ENCODE measurements around the gene TAAR8. TPM values are rescaled to one million over a fixed set of nuclear protein-coding genes. Genes with fewer than 3 reads are reported as not detected.

TAAR8 gene
- total and polyA plus RNA-seq, 2 of the 13 experiments (the other 11 are each of a cell fraction or from before 2014, with no cell fraction given) = 0.07 TPM; not detected in 1

DNA sequence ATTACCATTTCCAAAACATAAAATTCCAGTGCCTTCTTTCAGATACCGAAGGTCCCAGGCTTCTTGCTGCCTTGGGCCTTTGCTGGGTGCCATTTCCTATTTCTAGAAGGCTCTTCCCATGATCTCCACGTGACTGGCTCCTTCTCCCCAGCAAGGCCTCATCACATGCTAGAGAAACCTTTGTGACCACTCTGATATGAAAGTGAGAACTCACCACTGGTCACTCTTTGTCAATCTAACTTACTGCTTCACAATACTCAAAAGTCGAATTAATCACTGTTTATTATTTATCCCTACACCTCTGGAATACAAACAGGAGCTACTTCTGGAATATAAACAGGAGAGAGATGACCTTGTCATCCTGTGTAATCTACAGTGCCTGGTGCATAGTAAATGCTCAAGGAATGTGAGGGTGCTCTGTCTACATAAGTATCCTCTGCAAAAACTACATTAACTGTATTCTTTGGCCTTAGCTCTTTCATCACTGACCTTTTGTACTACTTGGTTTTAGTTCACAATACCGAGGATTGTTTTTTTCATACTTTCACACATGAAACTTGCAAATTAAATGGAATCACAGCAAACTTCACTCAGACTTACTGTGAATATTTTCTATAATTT, 41.2 kb upstream of the TAAR8 start (continued):
- TF ChIP-seq, protein P1, sequence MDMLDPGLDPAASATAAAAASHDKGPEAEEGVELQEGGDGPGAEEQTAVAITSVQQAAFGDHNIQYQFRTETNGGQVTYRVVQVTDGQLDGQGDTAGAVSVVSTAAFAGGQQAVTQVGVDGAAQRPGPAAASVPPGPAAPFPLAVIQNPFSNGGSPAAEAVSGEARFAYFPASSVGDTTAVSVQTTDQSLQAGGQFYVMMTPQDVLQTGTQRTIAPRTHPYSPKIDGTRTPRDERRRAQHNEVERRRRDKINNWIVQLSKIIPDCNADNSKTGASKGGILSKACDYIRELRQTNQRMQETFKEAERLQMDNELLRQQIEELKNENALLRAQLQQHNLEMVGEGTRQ (IDR thresholded peaks at IDR 0.05; ENCODE audit: low read depth, low read length) = peak; percentile 19; the same call in 1 of the 2 replicates
- TF ChIP-seq, protein P1 (CRISPR knock-in tag; IDR thresholded peaks at IDR 0.05; ENCODE audit: borderline replicate concordance) = peak; percentile 60; the same call in 1 of the 2 replicates
- TF ChIP-seq ZNF652 (CRISPR knock-in tag; IDR thresholded peaks at IDR 0.05; ENCODE audit: borderline replicate concordance, low read depth) (no peak), RFXAP (CRISPR knock-in tag; IDR thresholded peaks at IDR 0.05; ENCODE audit: borderline replicate concordance) (no peak), PHF21A (CRISPR knock-in tag; IDR thresholded peaks at IDR 0.05) (no peak), ZNF205 (CRISPR knock-in tag; IDR thresholded peaks at IDR 0.05) (peak; percentile 82; the same call in 1 of the 2 replicates), CENPX (CRISPR knock-in tag; IDR thresholded peaks at IDR 0.05) (no peak), SPEN (CRISPR knock-in tag; IDR thresholded peaks at IDR 0.05; ENCODE audit: low read depth) (no peak)
- TF ChIP-seq, protein P2, sequence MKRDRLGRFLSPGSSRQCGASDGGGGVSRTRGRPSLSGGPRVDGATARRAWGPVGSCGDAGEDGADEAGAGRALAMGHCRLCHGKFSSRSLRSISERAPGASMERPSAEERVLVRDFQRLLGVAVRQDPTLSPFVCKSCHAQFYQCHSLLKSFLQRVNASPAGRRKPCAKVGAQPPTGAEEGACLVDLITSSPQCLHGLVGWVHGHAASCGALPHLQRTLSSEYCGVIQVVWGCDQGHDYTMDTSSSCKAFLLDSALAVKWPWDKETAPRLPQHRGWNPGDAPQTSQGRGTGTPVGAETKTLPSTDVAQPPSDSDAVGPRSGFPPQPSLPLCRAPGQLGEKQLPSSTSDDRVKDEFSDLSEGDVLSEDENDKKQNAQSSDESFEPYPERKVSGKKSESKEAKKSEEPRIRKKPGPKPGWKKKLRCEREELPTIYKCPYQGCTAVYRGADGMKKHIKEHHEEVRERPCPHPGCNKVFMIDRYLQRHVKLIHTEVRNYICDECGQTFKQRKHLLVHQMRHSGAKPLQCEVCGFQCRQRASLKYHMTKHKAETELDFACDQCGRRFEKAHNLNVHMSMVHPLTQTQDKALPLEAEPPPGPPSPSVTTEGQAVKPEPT (CRISPR knock-in tag; IDR thresholded peaks at IDR 0.05; ENCODE audit: low read depth) = no peak
- TF ChIP-seq, protein P3, sequence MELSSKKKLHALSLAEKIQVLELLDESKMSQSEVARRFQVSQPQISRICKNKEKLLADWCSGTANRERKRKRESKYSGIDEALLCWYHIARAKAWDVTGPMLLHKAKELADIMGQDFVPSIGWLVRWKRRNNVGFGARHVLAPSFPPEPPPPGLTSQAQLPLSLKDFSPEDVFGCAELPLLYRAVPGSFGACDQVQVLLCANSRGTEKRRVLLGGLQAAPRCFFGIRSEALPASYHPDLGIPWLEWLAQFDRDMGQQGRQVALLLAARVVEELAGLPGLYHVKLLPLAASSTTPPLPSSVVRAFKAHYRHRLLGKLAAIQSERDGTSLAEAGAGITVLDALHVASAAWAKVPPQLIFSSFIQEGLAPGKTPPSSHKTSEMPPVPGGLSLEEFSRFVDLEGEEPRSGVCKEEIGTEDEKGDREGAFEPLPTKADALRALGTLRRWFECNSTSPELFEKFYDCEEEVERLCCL (CRISPR knock-in tag; IDR thresholded peaks at IDR 0.05; ENCODE audit: borderline replicate concordance) = no peak

Data from HepG2 (cell line).